Measurements from ENCODE around the gene CFAP300. TPM values are rescaled to one million over a fixed set of nuclear protein-coding genes. Genes with fewer than 3 reads are reported as not detected.

CFAP300 gene
- total RNA-seq (ENCODE audit: low replicate concordance), result 3.5 and 15.2 TPM in 2 replicates

DNA sequence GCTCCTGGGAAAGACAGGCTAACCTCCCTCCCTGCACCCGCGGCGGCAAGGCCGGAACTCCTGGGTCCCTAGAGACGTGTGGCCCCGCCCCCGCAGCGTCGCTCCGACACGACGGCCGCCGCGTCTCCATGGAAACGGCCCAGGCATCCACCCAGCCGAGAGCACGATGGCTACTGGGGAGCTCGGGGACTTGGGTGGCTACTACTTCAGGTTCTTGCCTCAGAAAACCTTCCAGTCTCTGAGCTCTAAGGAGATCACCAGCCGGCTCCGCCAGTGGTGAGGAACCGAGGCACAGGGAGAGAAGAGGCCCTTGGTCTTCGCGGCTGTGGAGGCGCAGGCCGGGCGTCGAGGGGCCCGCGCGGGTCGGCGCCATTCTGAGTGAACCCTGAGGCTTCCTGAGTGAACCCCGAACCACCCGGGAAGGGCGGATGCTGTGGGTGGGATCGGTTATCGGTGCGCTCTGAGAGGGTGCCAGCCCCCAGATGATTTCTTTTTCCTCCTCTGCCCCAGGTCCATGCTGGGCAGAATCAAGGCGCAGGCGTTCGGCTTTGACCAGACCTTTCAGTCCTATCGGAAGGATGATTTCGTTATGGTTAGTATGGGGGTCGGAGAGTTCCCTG is at the start of gene CFAP300:
CFAP300 (plus strand) TSS at position 133 of the 620 bp plus-strand sequence; CDS start at position 167, 34 bp downstream.
- Histone ChIP-seq H3K27me3 (peaks cover 7% of the 10 kb centered on the region), H3K4me3 (peak within 1 kb of the TSS; percentile 40), H3F3A (ENCODE audit: low read depth) (no peaks in the 10 kb centered on the region), H3K27ac (no peak within 1 kb of the TSS), H4K20me1 (ENCODE audit: low read depth) (no peaks in the 10 kb centered on the region), H3K9me3 (ENCODE audit: low read depth) (no peaks in the 10 kb centered on the region), H3K79me2 (ENCODE audit: low read depth) (no peaks in the 10 kb centered on the region), H3K4me2 (peak within 1 kb of the TSS; percentile 72), H3K9ac (no peak within 1 kb of the TSS), H3K36me3 (no peaks in the 10 kb centered on the region), H2AFZ (replicated peaks) (peak within 1 kb of the TSS; percentile 92), H3K4me1 (no peaks in the 10 kb centered on the region)
- DNase-seq (ENCODE audit: low spot score), result peak; percentile 82
- peak within 1 kb of the TSS; percentile 80 for H3K4me3 Mint-ChIP-seq
- H3K4me1 Mint-ChIP-seq, result peaks cover 14% of the 10 kb centered on the region
- no peak for TF ChIP-seq EZH2 (IDR thresholded peaks at IDR 0.05)
- no peak for TF ChIP-seq CTCF (IDR thresholded peaks at IDR 0.05)
- TF ChIP-seq EZH2phosphoT487 (IDR thresholded peaks at IDR 0.05), result no peak
- peak within 1 kb of the TSS; percentile 12 for H3K27ac Mint-ChIP-seq
- H3K36me3 Mint-ChIP-seq, result no peaks in the 10 kb centered on the region
- no peaks in the 10 kb centered on the region for H3K27me3 Mint-ChIP-seq (ENCODE audit: insufficient read depth, low read depth)
- H3K9me3 Mint-ChIP-seq, result peaks cover under 1% of the 10 kb centered on the region

- H3K27ac Mint-ChIP-seq, result no peak overlapping the region
- TF ChIP-seq CTCF (IDR thresholded peaks at IDR 0.05) (no peak), EZH2phosphoT487 (IDR thresholded peaks at IDR 0.05) (no peak), EZH2 (IDR thresholded peaks at IDR 0.05) (no peak)
These were observed 45.4 kb upstream of the CFAP300 start for GRCh38 chr11:102001657-102002338.

GRCh38 chr11:102004220-102004619 is 43.0 kb upstream of the CFAP300 start:
- H3K4me1 Mint-ChIP-seq, result no peaks in the 10 kb centered on the region
- H4K20me1 ChIP-seq (ENCODE audit: low read depth), result no peaks in the 10 kb centered on the region
- no peak overlapping the region for H3K4me3 Mint-ChIP-seq
- TF ChIP-seq CTCF (IDR thresholded peaks at IDR 0.05) (no peak), EZH2phosphoT487 (IDR thresholded peaks at IDR 0.05) (no peak), EZH2 (IDR thresholded peaks at IDR 0.05) (no peak)
- H3K36me3 Mint-ChIP-seq, result no peaks in the 10 kb centered on the region
- no peaks in the 10 kb centered on the region for H3F3A ChIP-seq (ENCODE audit: low read depth)
- no peaks in the 10 kb centered on the region for H3K9me3 ChIP-seq (ENCODE audit: low read depth)
- no peaks in the 10 kb centered on the region for H3K4me1 ChIP-seq
- no peak overlapping the region for H2AFZ ChIP-seq (replicated peaks)
- H3K9ac ChIP-seq, result no peak overlapping the region
- no peaks in the 10 kb centered on the region for H3K9me3 Mint-ChIP-seq
- H3K4me2 ChIP-seq, result no peak overlapping the region
- no peaks in the 10 kb centered on the region for H3K79me2 ChIP-seq (ENCODE audit: low read depth)
- H3K4me3 ChIP-seq, result no peak overlapping the region
- no peak overlapping the region for H3K27ac Mint-ChIP-seq
- H3K27me3 ChIP-seq, result no peaks in the 10 kb centered on the region
- H3K36me3 ChIP-seq, result no peaks in the 10 kb centered on the region
- H3K27ac ChIP-seq, result no peak overlapping the region
- DNase-seq (ENCODE audit: low spot score), result no peak
- H3K27me3 Mint-ChIP-seq (ENCODE audit: insufficient read depth, low read depth), result no peaks in the 10 kb centered on the region

More at GRCh38 chr11:102001657-102002338, 45.4 kb upstream of the CFAP300 start:
- no peaks in the 10 kb centered on the region for H4K20me1 ChIP-seq (ENCODE audit: low read depth)
- H2AFZ ChIP-seq (replicated peaks), result no peak overlapping the region
- H3K4me1 Mint-ChIP-seq, result no peaks in the 10 kb centered on the region
- H3K9ac ChIP-seq, result no peak overlapping the region
- no peaks in the 10 kb centered on the region for H3K9me3 ChIP-seq (ENCODE audit: low read depth)
- no peak overlapping the region for H3K4me3 Mint-ChIP-seq
- no peaks in the 10 kb centered on the region for H3K36me3 ChIP-seq
- H3K27me3 Mint-ChIP-seq (ENCODE audit: insufficient read depth, low read depth), result no peaks in the 10 kb centered on the region
- no peak overlapping the region for H3K4me3 ChIP-seq
- H3K79me2 ChIP-seq (ENCODE audit: low read depth), result no peaks in the 10 kb centered on the region
- H3F3A ChIP-seq (ENCODE audit: low read depth), result no peaks in the 10 kb centered on the region
- DNase-seq (ENCODE audit: low spot score), result no peak
- H3K4me1 ChIP-seq, result no peaks in the 10 kb centered on the region
- H3K9me3 Mint-ChIP-seq, result no peaks in the 10 kb centered on the region
- no peak overlapping the region for H3K27ac ChIP-seq
- H3K36me3 Mint-ChIP-seq, result no peaks in the 10 kb centered on the region
- no peak overlapping the region for H3K4me2 ChIP-seq
- no peaks in the 10 kb centered on the region for H3K27me3 ChIP-seq
